IPS-NIHi11 (cell line): Measurements from ENCODE around the gene MNX1.
A peak's percentile ranks its signal among the peaks of the same experiment; 100 is the strongest.

ENCODE experiments used
- DNase-seq: peaks from one replicate; pipeline ENCODE4 v3.0.0; 2012; ENCODE audit warnings: mixed read lengths, low spot score

The MNX1 gene

GRCh38 chr7:157014635-157015555 is 4.4 kb upstream of the MNX1 start:
- DNase-seq = no peak

- DNase-seq = no peak
Observed at GRCh38 chr7:157013602-157014549, 3.4 kb upstream of the MNX1 start.

- DNase-seq = no peak
Observed at GRCh38 chr7:157013101-157013500, 2.6 kb upstream of the MNX1 start.

GRCh38 chr7:157012113-157012547 is 1.7 kb upstream of the MNX1 start:
- no peak for DNase-seq

GRCh38 chr7:157011333-157012112 is 1.1 kb upstream of the MNX1 start:
- DNase-seq = no peak

GRCh38 chr7:157009778-157010587 is 480 bp downstream of the MNX1 start:
- no peak for DNase-seq

DNA sequence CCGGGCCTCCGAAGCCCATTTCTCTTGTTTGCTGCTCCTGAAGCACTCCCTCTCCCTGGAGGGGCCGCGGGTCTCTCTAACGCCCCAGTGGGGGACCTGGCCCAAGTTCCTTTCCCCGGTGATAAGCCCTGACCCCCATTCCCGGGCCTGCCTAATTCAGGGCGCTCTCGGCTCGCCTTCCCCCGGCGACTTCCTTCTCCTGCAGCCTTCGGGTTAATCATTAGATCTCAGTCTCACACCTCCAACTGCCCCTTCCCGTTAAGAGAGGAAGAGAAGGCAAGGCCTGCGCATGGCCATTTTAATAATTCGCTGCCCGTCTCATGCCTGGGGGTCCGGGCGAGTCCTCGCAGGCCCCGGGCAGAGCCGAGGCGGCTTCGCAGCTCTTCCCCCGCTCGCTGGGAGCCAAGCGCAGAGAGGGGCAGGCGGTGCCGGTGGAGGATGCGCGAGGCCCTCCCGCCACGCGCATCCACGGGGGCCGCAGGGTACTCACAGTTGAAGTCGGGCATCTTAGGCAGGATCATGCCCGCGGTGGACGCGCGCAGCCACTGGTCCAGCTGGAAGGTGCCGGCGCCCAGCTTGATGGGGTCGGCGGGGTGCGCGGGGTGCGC is 1.2 kb downstream of the MNX1 start:
- no peak for DNase-seq

GRCh38 chr7:157008206-157009169 is 2.0 kb downstream of the MNX1 start:
- no peak for DNase-seq

DNA sequence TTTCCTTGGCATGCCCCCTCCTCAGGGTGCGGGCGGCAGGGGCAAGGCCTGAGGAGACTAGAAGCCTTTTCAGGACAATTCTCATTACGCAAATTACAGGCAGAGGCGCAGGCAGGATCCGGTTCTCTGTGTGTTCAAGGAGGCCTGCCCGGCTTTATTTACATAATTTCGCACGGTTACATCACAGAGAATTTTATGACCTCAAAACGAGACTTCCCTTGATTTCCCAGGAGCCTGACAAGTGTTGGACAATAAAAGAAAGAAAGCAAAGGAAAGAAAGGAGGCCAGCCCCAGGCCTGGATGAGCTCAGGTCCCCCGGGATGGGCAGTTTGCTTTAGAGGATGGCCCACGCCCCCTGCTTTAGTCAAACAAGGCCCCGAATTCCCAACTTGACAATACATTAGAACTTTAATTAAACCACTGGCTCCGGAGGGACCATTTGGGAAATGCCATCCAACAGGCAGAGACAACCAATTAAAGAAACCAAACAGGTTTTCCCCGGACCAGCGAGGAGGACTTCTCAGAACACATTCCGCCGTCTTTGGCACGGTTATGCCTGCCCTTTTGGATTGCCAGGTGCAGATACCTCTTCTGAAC is 2.9 kb downstream of the MNX1 start:
- DNase-seq = no peak

DNA sequence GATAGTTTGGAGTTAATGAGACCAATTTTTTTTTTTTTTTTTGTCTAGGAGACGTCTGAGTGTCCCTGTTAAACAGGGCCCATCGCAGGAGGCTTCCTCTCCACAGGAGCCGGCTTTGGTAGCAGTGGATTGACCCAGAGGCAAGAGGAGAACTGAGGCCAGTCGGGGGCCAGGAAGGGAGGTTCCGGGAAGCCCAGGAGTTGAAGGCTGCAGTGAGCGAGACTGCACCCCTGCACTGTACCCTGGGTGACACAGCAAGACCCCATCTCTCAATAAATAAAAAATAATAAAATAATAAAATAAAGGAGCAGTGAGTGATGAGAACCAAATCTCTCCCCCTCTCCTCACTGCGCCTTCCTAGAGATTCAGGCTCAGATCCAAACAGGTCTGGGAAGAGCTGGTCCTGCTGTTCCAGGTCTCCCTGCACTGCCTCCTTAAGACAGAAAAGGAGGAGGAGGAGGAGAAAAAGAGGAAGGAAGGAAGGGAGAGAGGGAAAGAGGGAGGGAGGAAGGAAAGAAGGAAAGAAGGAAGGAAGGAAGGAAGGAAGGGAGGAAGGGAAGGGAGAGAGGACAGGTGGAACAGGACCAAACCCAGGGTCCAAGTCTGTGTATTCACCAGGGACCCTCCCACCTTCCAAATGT is 3.5 kb downstream of the MNX1 start:
- no peak for DNase-seq

GRCh38 chr7:157006205-157006747 is 4.2 kb downstream of the MNX1 start:
- no peak for DNase-seq

GRCh38 chr7:157005456-157006204 is 4.8 kb downstream of the MNX1 start:
- DNase-seq = no peak

DNA sequence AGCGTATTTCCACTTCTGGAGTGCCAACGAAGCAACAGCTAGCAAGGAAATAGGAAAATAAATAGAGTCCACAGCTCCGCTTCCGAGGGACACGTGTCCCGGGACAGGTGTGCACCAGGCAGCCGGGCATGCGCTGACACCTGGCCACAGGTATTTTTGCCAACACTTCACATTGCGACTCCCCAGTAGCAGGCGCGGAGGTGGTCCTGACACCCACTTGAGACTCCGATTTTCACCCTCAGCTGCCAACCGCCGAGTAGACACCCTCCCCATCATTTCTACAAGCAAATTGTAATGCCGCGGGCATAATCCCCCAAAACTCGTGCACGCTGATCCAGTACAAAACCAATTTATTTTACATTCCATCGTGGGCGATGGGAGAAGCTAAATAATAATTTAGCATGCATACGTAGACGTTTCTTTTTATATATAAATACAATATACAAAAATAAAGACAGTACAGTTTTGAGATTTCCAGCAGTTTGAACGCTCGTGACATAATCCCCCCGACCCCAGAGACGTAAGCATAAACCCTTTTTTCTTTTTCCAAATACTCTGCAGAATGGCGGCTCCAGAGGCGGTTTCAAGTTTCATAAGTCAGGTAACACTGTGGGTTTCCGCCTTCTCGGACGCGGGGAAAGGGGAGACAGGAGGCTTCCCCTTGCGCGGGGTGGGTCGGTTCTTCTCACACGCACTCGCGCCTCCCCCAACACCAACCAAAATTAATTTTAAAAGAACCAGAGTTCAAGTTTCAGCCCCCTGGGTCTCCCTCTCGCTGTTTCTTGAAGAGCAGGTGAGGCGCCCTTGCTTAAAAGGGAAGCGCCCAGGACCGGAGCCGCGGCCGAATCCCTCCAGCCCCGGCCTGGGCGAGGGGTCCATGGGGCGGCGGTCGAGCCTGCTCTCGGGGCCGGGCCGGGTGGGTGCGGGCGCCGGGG is 5.7 kb downstream of the MNX1 start:
- DNase-seq = no peak

GRCh38 chr7:157003756-157004520 is 6.5 kb downstream of the MNX1 start:
- DNase-seq = peak; percentile 60

DNA sequence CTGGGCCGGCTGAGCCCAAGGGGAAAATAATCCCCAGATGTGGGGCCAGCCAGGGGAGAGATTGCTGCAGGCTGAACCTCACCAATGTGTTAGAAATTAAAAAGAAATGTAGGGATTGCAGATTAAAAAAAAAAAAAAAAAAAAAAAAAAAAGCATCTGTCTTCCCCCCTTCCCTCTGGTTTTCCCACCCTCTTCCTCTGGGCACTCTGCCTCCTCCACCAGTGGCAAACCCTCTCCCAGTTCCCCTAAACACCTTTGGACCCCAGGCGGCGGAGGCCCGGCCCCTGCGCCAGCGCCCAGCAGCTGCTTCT is 7.1 kb downstream of the MNX1 start:
- no peak for DNase-seq
